Body of pancreas (tissue), 4 donors: ENCODE measurements around the gene XRN2. TPM values are rescaled to one million over a fixed set of nuclear protein-coding genes. Genes with fewer than 3 reads are reported as not detected.

Source experiments
- ATAC-seq: fragments of 150-250 bp; one replicate; pipeline ENCODE4 v1.9.1; 2016
- DNase-seq, 4 donors: peaks; one replicate each; pipeline ENCODE4 v3.0.0-alpha.2; 2019
- H3K27ac ChIP-seq, 4 donors: fragments of 200-600 bp; sonication (generic); 1 replicate in 3 of 4; 2 replicates in 1 of 4; pipeline versions ENCODE4 v1.5.1 to v1.6.1; 2016 to 2019; ENCODE audit warnings: mild to moderate bottlenecking in 1 of 4, mixed read lengths in 1 of 4, moderate library complexity in 1 of 4
- H3K27me3 ChIP-seq, 2 donors: fragments of 200-600 bp; sonication (generic); one replicate each; pipeline ENCODE4 v1.6.0; 2016; ENCODE audit warnings: mild to moderate bottlenecking in 1 of 2
- H3K36me3 ChIP-seq, 2 donors: fragments of 200-600 bp; sonication (generic); replicated peaks in 1 of 2; 2 replicates each; pipeline ENCODE4 v1.5.1; 2016; ENCODE audit warnings: low read depth in 2 of 2; ENCODE audit not compliant: insufficient read depth in 1 of 2
- H3K4me1 ChIP-seq: fragments of 200-600 bp; sonication (generic); one replicate; pipeline ENCODE4 v1.6.0; 2016
- H3K4me3 ChIP-seq, 2 donors: fragments of 200-600 bp; sonication (generic); 1 replicate in 1 of 2; 2 replicates in 1 of 2; pipeline ENCODE4 v1.5.1; 2016 to 2019
- H3K9me3 ChIP-seq, 3 donors: fragments of 200-600 bp; sonication (generic); 1 replicate in 2 of 3; 2 replicates in 1 of 3; pipeline ENCODE4 v1.5.1; 2016
- CTCF ChIP-seq, 7 experiments: fragments of 450-650 bp in 4 of 7; fragments of 200-600 bp in 3 of 7; sonication (generic) in 3 of 7; IDR thresholded peaks; one replicate each; pipeline ENCODE4 v1.5.1; 2016 to 2019; ENCODE audit warnings: antibody characterized with exemption in 7 of 7
- POLR2A ChIP-seq, 3 donors: fragments of 450-650 bp; IDR thresholded peaks; one replicate each; pipeline ENCODE4 v1.6.1; 2016; ENCODE audit warnings: antibody characterized with exemption in 3 of 3, mild to moderate bottlenecking in 2 of 3
- WGBS, 2 donors: methylation state at CpG; one replicate each; pipeline ENCODE4 v1.1.5; 2017; 5-methylcytosine and 5-hydroxymethylcytosine counted together
- intact Hi-C: fragments of 100-400 bp; cut with DNase I; formaldehyde crosslinking; loops from one replicate; pipeline ENCODE4 v1.15.1; 2023
- total RNA-seq, 2 donors: library from RNA; depleted of rRNA; stranded (reverse); fragments of >200 nt; gene quantifications; one replicate each; pipeline ENCODE4 v1.1.0, GENCODE V29; 2016

XRN2 gene
- total RNA-seq, 2 donors from 2014 or later, result 26.0 to 32.9 TPM

- Histone ChIP-seq H3K27ac (no peak overlapping the region), H3K27me3 (no peaks in the 10 kb centered on the region), H3K36me3 (peaks cover 0 to 8% of the 10 kb centered on the region in 2 donors), H3K9me3 (no peaks in the 10 kb centered on the region), H3K4me1 (no peaks in the 10 kb centered on the region), H3K4me3 (no peak overlapping the region)
- intact Hi-C loops, result no loop called here
- WGBS, 2 donors, result 97 to 99% methylated on average over 3 of the region's 3 CpGs
- no peak for DNase-seq
- TF ChIP-seq POLR2A (IDR thresholded peaks at IDR 0.05) (no peak), CTCF (IDR thresholded peaks at IDR 0.05) (no peak)
- ATAC-seq, result no peak
Observed at GRCh38 chr20:21340991-21341697, 38.0 kb downstream of the XRN2 start.

GRCh38 chr20:21342656-21343345 lies 39.7 kb downstream of the XRN2 start:
- DNase-seq (no peak), ATAC-seq (no peak)
- WGBS, 2 donors, result 63 to 67% methylated on average over 4 of the region's 4 CpGs
- Histone ChIP-seq H3K27me3 (no peaks in the 10 kb centered on the region), H3K4me1 (no peaks in the 10 kb centered on the region), H3K27ac (no peak overlapping the region), H3K36me3 (peaks cover 0 to 7% of the 10 kb centered on the region in 2 donors), H3K4me3 (no peak overlapping the region), H3K9me3 (no peaks in the 10 kb centered on the region)
- intact Hi-C loops, result no loop called here
- TF ChIP-seq CTCF (IDR thresholded peaks at IDR 0.05), result no peak
- no peak for TF ChIP-seq POLR2A (IDR thresholded peaks at IDR 0.05)

GRCh38 chr20:21344206-21344900 lies 41.2 kb downstream of the XRN2 start:
- DNase-seq (no peak), ATAC-seq (no peak)
- no peaks in the 10 kb centered on the region for H3K4me1 ChIP-seq
- no peaks in the 10 kb centered on the region for H3K9me3 ChIP-seq
- 83 to 85% methylated on average over 5 of the region's 5 CpGs for WGBS, 2 donors
- H3K36me3 ChIP-seq, result peaks cover 0 to 11% of the 10 kb centered on the region in 2 donors
- no peak for TF ChIP-seq POLR2A (IDR thresholded peaks at IDR 0.05)
- no peak for TF ChIP-seq CTCF (IDR thresholded peaks at IDR 0.05)
- H3K27ac ChIP-seq, result no peak overlapping the region
- no peak overlapping the region for H3K4me3 ChIP-seq
- no peaks in the 10 kb centered on the region for H3K27me3 ChIP-seq
- intact Hi-C loops, result no loop called here

- H3K9me3 ChIP-seq, result no peaks in the 10 kb centered on the region
- no peak overlapping the region for H3K4me3 ChIP-seq
- no peak overlapping the region for H3K27ac ChIP-seq
- DNase-seq (no peak), ATAC-seq (no peak)
- WGBS, 2 donors, result 65 to 70% methylated on average over 1 of the region's 1 CpG
- H3K4me1 ChIP-seq, result no peaks in the 10 kb centered on the region
- peaks cover 0 to 12% of the 10 kb centered on the region in 2 donors for H3K36me3 ChIP-seq
- TF ChIP-seq CTCF (IDR thresholded peaks at IDR 0.05) (no peak), POLR2A (IDR thresholded peaks at IDR 0.05) (no peak)
- H3K27me3 ChIP-seq, result no peaks in the 10 kb centered on the region
- intact Hi-C loops, result no loop called here
Observed at GRCh38 chr20:21344961-21345360, 41.8 kb downstream of the XRN2 start.
